ENCODE measurements around the gene RPTOR.

- TF ChIP-seq CTCF (IDR thresholded peaks at IDR 0.05) (no peak), POLR2A (IDR thresholded peaks at IDR 0.05) (no peak)
These were observed 289.6 kb downstream of the RPTOR start for GRCh38 chr17:80833952-80834892.
